Subcutaneous adipose tissue (tissue), 4 donors: ENCODE data around the gene ZNF507. TPM values are rescaled to one million over a fixed set of nuclear protein-coding genes. Genes with fewer than 3 reads are reported as not detected.

Experiments
- total RNA-seq, 4 donors: library from RNA; depleted of rRNA; stranded (reverse); fragments of >200 nt; gene quantifications; one replicate each; pipeline ENCODE4 v1.1.0, GENCODE V29; 2016
- TF ChIP-seq, protein P1 (sequence below): fragments of 450-650 bp; IDR thresholded peaks from one replicate; pipeline ENCODE4 v1.5.1; 2016; ENCODE audit warnings: low read depth, mild to moderate bottlenecking, control low read depth, antibody characterized with exemption, moderate library complexity

Gene ZNF507
- total RNA-seq, 4 donors from 2014 or later = 14.1 to 22.0 (median 20.3) TPM

DNA sequence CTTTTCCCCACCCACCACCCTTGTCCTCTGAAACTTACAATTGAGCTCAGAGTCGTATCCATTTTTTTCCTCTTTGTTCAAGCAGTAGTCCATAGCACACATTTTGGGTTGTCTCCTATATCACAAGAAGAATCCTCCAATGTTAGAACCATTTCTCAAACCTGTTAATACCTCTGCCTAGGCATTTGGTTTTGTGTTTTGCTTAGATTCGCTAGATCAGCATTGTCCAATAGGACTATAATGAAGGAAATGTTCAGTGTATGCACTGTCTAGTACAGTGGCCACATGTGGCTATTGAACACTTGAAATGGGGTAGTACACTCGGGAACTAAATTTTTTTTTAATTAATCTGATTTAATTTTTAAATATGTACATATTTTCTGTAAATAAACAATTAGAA, 72.7 kb downstream of the ZNF507 start:
- TF ChIP-seq, protein P1, sequence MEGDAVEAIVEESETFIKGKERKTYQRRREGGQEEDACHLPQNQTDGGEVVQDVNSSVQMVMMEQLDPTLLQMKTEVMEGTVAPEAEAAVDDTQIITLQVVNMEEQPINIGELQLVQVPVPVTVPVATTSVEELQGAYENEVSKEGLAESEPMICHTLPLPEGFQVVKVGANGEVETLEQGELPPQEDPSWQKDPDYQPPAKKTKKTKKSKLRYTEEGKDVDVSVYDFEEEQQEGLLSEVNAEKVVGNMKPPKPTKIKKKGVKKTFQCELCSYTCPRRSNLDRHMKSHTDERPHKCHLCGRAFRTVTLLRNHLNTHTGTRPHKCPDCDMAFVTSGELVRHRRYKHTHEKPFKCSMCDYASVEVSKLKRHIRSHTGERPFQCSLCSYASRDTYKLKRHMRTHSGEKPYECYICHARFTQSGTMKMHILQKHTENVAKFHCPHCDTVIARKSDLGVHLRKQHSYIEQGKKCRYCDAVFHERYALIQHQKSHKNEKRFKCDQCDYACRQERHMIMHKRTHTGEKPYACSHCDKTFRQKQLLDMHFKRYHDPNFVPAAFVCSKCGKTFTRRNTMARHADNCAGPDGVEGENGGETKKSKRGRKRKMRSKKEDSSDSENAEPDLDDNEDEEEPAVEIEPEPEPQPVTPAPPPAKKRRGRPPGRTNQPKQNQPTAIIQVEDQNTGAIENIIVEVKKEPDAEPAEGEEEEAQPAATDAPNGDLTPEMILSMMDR = no peak

DNA sequence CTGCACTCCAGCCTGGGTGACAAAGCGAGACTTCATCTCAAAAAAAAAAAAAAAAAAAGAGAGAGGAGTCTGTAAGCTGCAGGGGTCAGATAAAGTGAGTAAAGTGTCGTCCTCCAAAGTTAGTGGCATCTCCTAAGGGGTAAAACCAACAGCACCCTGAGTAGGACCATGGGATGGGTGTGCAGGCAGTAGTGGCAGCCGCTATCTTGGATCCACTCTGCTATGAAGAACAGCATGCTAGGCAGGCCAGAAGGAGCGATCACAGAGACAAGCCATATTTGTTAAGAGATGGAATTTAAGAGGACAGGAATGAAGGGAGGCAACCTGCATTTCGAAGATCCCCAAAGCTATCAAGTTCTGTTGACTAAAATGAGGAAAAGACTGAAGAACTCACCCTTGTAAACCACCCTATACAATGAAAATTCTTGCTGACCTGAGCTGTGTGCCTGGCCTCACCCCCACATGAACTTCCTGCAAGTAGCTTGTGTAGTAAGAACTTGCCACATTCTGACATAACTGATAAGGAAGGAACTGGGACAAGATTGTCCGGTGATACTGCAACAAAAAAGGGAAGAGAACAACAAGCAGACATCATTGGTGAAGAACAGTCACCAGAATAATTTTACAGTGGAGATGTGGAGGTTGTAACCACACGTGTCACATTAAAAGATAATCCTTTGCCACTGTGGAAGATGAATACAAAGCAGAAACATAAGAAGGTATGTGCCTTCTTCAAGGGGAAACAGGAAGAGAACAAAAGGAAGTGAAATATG, 76.4 kb downstream of the ZNF507 start:
- TF ChIP-seq, protein P1 = no peak

DNA sequence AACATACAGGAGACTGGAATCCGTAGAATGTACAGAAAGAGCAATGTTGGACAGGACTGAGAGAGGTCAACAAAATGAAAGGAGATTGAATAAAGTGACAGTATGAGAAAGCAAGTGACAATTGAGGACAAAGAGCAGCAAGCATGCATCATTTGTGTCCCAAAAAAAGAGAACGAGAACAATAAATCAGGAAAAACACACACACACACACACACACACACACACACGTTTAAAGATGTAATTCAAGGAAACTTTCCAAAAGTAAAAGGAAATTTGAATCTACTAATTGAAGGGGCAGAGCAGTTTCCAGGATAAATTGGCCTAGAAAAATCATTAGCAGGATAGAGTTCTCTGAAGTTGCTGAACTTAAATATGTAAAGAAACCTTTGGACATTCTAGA, 77.0 kb downstream of the ZNF507 start:
- TF ChIP-seq, protein P1 = no peak

DNA sequence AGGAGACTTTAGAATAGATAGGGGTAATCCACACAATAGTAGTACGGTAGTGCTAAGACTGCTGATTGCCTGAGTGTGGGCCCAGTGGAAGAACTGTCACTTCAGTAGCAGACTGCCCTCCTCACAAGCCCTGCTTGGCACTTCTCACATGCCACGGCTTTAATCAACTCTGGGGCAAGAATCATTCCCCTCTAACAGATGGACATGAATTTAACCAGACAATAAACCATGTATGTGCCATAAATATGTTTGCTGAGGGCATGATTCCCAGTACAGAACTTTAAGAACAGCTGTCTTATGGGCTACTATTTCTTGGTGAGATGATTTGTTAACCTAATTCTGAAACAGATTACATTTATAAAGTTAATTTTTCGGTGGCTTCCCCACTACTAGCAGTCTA, 82.1 kb downstream of the ZNF507 start:
- TF ChIP-seq, protein P1 = no peak

DNA sequence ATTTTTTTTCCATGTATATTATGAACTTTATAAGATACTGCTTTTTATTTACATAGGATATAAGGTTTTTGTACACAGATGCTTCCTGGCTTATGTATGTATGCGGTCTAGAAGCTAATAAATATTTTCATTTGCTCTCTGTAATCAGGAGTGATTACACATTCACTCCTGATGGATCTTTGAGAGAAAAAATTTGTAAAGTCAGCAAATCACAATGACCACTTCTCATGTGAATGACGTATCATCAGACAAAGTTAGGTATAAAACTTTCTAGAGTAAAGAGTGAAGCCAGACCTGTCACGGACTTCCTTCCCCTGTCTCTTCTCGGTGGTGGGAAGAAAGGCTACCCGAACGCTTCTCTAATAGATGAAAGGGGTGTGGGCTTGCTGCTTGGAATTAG, 91.3 kb downstream of the ZNF507 start:
- TF ChIP-seq, protein P1 = no peak

DNA sequence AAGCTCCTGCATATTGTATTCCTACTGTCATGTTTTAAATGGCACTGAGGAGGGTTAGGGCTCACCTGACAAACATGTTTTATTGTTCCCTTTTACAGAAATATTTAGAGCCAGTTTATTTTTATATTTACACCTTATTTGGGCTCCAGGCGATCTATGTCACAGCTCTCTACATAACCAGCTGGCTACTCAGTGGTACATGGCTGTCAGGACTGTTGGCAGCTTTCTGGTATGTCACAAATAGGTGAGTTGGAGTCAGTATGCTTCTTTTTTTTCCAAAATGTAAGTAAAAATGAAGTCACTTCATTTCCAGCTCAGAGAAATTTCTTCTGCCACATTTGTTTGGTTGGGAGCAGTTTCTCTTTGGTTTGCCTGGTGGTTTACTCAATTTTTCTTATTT, 91.7 kb downstream of the ZNF507 start:
- TF ChIP-seq, protein P1 = no peak

Other genes starting within 250 kb of the ZNF507 start
- gene DPY19L3, start 60.2 kb downstream of the ZNF507 start, total RNA-seq = 10 to 100 TPM; 16.6 to 38.6 (median 34.7) TPM
- gene PDCD5, start 235.6 kb downstream of the ZNF507 start, total RNA-seq = 100 to 1,000 TPM in 1 of 4 donors, 10 to 100 TPM in 3; 84.7 to 132 (median 89.3) TPM